ENCODE data around the gene ERC2. TPM values are rescaled to one million over a fixed set of nuclear protein-coding genes. Genes with fewer than 3 reads are reported as not detected.

The ERC2 gene
- total RNA-seq, 2 donors from 2014 or later: 0.21 to 0.30 TPM

DNA sequence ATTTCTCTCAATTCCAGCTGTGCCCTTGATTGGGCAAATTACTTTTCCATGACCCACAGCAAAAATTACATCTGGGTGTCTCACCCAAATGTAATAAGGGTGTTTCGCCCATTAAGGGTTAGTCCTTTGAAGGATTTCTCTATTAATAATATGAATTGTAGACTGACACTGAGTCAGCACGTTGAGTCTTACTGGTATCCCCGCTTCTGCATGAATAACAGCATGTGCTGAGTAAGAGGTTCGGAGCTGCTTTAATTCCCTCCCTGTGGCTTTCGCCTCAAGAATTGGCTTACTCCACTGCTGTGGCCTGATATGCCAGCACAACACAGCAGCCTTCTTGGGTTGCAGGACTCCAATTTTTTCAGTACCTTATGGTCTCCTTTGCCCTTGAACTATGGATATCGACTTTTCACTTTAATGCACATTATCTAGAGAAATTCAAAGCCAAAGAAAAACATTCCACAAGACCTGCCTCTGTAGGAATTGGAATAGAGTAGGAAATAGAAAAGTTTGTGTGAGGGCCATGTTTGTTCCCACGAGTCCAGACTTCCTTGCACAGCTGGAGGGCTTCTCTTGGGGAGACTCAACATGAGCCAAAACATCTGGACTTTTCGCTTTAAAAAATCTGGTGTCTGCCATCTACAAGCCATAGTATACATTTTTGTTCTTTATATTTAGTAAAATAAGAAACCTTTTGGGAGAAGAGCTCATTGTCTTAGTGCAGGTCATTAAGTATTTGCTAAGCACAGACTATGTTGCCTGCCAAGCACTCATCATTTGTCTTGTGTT is 20.7 kb upstream of the ERC2 start:
- intact Hi-C loops (cut with DNase I): no loop called here
- no peak for DNase-seq
- H3K4me3 ChIP-seq: no peak overlapping the region
- H3K9ac ChIP-seq (ENCODE audit: low read depth in 2 of 2, low read length in 2 of 2): no peak overlapping the region
- TF ChIP-seq, protein P1, sequence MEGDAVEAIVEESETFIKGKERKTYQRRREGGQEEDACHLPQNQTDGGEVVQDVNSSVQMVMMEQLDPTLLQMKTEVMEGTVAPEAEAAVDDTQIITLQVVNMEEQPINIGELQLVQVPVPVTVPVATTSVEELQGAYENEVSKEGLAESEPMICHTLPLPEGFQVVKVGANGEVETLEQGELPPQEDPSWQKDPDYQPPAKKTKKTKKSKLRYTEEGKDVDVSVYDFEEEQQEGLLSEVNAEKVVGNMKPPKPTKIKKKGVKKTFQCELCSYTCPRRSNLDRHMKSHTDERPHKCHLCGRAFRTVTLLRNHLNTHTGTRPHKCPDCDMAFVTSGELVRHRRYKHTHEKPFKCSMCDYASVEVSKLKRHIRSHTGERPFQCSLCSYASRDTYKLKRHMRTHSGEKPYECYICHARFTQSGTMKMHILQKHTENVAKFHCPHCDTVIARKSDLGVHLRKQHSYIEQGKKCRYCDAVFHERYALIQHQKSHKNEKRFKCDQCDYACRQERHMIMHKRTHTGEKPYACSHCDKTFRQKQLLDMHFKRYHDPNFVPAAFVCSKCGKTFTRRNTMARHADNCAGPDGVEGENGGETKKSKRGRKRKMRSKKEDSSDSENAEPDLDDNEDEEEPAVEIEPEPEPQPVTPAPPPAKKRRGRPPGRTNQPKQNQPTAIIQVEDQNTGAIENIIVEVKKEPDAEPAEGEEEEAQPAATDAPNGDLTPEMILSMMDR (IDR thresholded peaks at IDR 0.05): no peak
- H3K9me3 ChIP-seq: no peaks in the 10 kb centered on the region
- no peak overlapping the region for H3K27ac ChIP-seq
- H3K27me3 ChIP-seq: peaks cover 4% of the 10 kb centered on the region
- no peaks in the 10 kb centered on the region for H3K36me3 ChIP-seq
- no peaks in the 10 kb centered on the region for H3K4me1 ChIP-seq

DNA sequence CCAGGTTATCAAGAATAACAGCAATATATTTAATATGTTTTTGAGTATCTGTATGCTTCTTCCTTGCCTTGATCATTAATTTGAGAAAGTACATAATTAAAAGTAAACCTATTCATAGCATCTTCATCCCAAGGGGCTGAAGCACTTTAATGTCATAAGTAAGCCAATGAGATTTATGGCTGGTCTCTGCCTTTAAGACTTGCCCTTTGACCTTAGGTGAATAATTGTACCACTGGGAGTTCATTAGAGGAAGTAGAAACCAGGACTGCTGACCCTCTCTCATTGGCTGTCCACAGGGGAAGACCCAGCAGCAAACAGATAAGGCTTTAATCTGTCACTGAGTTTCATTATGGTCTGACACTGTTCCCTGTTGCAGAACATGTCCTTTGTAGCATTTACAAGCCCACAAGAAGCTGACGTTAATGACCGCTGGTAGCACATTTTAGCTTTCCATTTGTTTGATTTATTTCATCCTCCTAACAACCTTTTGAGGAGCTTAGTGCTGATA is 16.3 kb upstream of the ERC2 start:
- no peaks in the 10 kb centered on the region for H3K4me1 ChIP-seq
- H3K9me3 ChIP-seq: no peaks in the 10 kb centered on the region
- peaks cover 3% of the 10 kb centered on the region for H3K27me3 ChIP-seq
- H3K27ac ChIP-seq: no peak overlapping the region
- no peak overlapping the region for H3K9ac ChIP-seq (ENCODE audit: low read depth in 2 of 2, low read length in 2 of 2)
- no peak for DNase-seq
- TF ChIP-seq, protein P1 (IDR thresholded peaks at IDR 0.05): no peak
- no peak overlapping the region for H3K4me3 ChIP-seq
- H3K36me3 ChIP-seq: no peaks in the 10 kb centered on the region
- intact Hi-C loops (cut with DNase I): no loop called here

DNA sequence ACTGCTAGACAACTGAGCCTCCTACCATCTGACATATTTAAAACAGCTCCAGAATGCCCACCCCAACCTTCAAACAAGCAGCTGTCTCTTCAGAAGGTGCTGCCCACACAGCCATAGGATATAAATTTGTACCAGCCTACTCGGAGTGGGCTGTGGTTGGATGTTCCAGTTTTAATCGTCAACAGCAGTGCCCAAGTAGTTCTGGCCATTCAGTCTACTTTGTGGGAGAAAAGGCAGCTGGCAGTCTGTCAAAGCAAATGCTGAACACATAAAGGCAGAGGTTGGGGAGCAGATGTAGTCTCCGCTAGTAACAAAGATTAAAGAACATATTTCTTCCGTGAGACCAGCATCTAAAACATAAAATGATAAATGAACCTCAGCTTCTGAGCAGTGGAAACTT is 15.9 kb upstream of the ERC2 start:
- no peaks in the 10 kb centered on the region for H3K27me3 ChIP-seq
- DNase-seq: no peak
- H3K9me3 ChIP-seq: no peaks in the 10 kb centered on the region
- TF ChIP-seq, protein P1 (IDR thresholded peaks at IDR 0.05): no peak
- H3K4me1 ChIP-seq: no peaks in the 10 kb centered on the region
- intact Hi-C loops (cut with DNase I): no loop called here
- H3K9ac ChIP-seq (ENCODE audit: low read depth in 2 of 2, low read length in 2 of 2): no peak overlapping the region
- no peak overlapping the region for H3K27ac ChIP-seq
- no peak overlapping the region for H3K4me3 ChIP-seq
- no peaks in the 10 kb centered on the region for H3K36me3 ChIP-seq

DNA sequence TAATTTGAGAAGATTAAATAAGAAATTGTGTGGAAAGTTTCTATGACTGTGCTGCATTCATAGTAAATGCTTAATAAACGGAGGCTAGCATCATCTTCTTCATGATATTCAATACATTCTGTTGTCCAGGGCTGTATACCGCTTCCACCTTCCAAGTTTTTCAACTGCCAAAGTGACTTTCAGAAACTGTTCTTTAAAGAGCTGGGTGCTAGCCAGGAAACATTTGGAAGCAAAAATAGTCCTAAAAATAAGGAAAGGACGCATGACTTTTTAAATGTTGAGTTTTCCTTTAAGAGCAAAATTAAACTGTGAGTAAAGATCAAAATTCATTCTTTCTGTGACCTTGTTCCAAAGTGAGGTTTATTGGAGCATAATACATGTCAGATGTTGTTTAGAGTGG is 9.4 kb upstream of the ERC2 start:
- intact Hi-C loops (cut with DNase I): no loop called here
- Histone ChIP-seq H3K9ac (ENCODE audit: low read depth in 2 of 2, low read length in 2 of 2) (no peak overlapping the region), H3K36me3 (no peaks in the 10 kb centered on the region), H3K4me1 (no peaks in the 10 kb centered on the region), H3K4me3 (no peak overlapping the region), H3K9me3 (no peaks in the 10 kb centered on the region), H3K27ac (no peak overlapping the region), H3K27me3 (no peaks in the 10 kb centered on the region)
- no peak for DNase-seq
- TF ChIP-seq, protein P1 (IDR thresholded peaks at IDR 0.05): no peak

DNA sequence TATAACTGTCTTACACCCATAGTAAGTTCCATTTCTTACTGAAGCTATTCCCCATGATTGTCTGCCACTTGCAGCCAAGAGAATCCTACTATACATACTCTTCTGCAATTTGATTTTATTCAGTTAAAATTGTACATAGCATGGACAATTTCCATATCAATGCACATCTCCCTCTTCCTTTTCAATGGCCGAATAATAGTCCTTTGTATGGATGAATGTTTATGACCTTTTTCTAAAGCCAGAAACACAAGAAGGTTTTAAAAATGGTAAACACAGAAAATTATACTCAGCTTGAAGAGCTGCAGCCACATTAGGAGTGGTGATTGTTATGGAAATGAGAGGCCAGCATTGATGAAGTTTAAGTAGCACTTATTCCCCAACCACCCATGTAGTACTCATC is 8.5 kb upstream of the ERC2 start:
- Histone ChIP-seq H3K4me3 (no peak overlapping the region), H3K36me3 (no peaks in the 10 kb centered on the region), H3K27me3 (no peaks in the 10 kb centered on the region), H3K4me1 (no peaks in the 10 kb centered on the region), H3K9ac (ENCODE audit: low read depth in 2 of 2, low read length in 2 of 2) (no peak overlapping the region), H3K27ac (no peak overlapping the region), H3K9me3 (no peaks in the 10 kb centered on the region)
- intact Hi-C loops (cut with DNase I): no loop called here
- DNase-seq: no peak
- TF ChIP-seq, protein P1 (IDR thresholded peaks at IDR 0.05): no peak
